B cell (primary cell): ENCODE results near the gene ULK1. TPM values are rescaled to one million over a fixed set of nuclear protein-coding genes. Genes with fewer than 3 reads are reported as not detected.

Source experiments
- ATAC-seq: fragments of 200-7000 bp; cut with Tn5 transposase; one replicate; pipeline ENCODE4 v1.10.0; 2021; ENCODE audit warnings: low read depth, mild to moderate bottlenecking, moderate number of reproducible peaks, moderate library complexity
- CTCF ChIA-PET: fragments of 350-600 bp; sonication (Branson Sonifier 250); formaldehyde crosslinking; loops from one replicate; lab custom pipeline; 2021; ENCODE audit warnings: antibody characterized with exemption, inconsistent platforms; lab: Charles Lee
- POLR2A ChIA-PET: fragments of 350-600 bp; sonication (Branson Sonifier 250); formaldehyde crosslinking; loops from one replicate; lab custom pipeline; 2021; ENCODE audit warnings: antibody characterized with exemption; lab: Charles Lee
- DNase-seq: peaks from one replicate; pipeline ENCODE4 v3.0.0; 2013
- H2AFZ ChIP-seq: 2 replicates; pipeline ENCODE4 v1.6.1; 2012; ENCODE audit warnings: mild to moderate bottlenecking, low read depth, low read length; ENCODE audit not compliant: insufficient read depth, poor library complexity, severe bottlenecking
- H3K27ac ChIP-seq, 2 donors: 1 replicate in 1 of 2; 2 replicates in 1 of 2; pipeline ENCODE4 v1.5.1; 2012 to 2013; ENCODE audit warnings: low read length in 2 of 2, mild to moderate bottlenecking in 2 of 2, moderate library complexity in 1 of 2
- H3K27me3 ChIP-seq, 4 experiments: fragments of 200-600 bp in 1 of 4; sonication (generic) in 1 of 4; replicated peaks in 1 of 4; 1 replicate in 2 of 4; 2 replicates in 2 of 4; pipeline versions ENCODE4 v1.6.1 to v1.7.0; 2013 to 2016; ENCODE audit warnings: low read length in 3 of 4, mild to moderate bottlenecking in 2 of 4, mixed read lengths in 1 of 4, moderate library complexity in 1 of 4; ENCODE audit not compliant: insufficient read depth in 4 of 4, control insufficient read depth in 3 of 4; ENCODE audit errors: control extremely low read depth in 1 of 4
- H3K36me3 ChIP-seq, 2 experiments: replicated peaks in 1 of 2; 1 replicate in 1 of 2; 2 replicates in 1 of 2; pipeline versions ENCODE4 v1.6.1 to v1.7.1; 2013; ENCODE audit warnings: low read length in 1 of 2; ENCODE audit not compliant: insufficient read depth in 2 of 2, control insufficient read depth in 1 of 2; ENCODE audit errors: control extremely low read depth in 1 of 2, extremely low read depth in 1 of 2
- H3K4me1 ChIP-seq, 2 donors: fragments of 200-600 bp in 1 of 2; sonication (generic) in 1 of 2; 1 replicate in 1 of 2; 2 replicates in 1 of 2; pipeline versions ENCODE4 v1.5.1 to v1.6.1; 2013 to 2017; ENCODE audit warnings: low read length in 2 of 2; ENCODE audit not compliant: control insufficient read depth in 2 of 2, insufficient read depth in 2 of 2
- H3K4me2 ChIP-seq: replicated peaks from 2 replicates; pipeline ENCODE3; 2012; ENCODE audit warnings: mild to moderate bottlenecking, low read depth, low read length; ENCODE audit not compliant: poor library complexity, severe bottlenecking
- H3K4me3 ChIP-seq, 5 experiments: fragments of 200-600 bp in 1 of 5; sonication (generic) in 1 of 5; 1 replicate in 3 of 5; 2 replicates in 2 of 5; pipeline versions ENCODE4 v1.5.1 to v1.7.0; 2011 to 2016; ENCODE audit warnings: low read length in 4 of 5, mild to moderate bottlenecking in 4 of 5, low read depth in 2 of 5, control low read depth in 1 of 5, moderate library complexity in 1 of 5; ENCODE audit not compliant: insufficient read depth in 1 of 5; ENCODE audit errors: control extremely low read depth in 1 of 5, extremely low read depth in 1 of 5
- H3K79me2 ChIP-seq: fragments of 200-600 bp; sonication (generic); one replicate; pipeline ENCODE4 v1.6.0; 2016; ENCODE audit warnings: low read length; ENCODE audit not compliant: control insufficient read depth, insufficient read depth
- H3K9ac ChIP-seq: fragments of 200-600 bp; sonication (generic); 2 replicates; pipeline ENCODE4 v1.6.1; 2017; ENCODE audit warnings: mild to moderate bottlenecking, low read length, moderate library complexity
- H3K9me3 ChIP-seq, 3 donors: one replicate each; pipeline versions ENCODE4 v1.6.1 to v1.7.1; 2013; ENCODE audit warnings: low read length in 2 of 3; ENCODE audit not compliant: control insufficient read depth in 2 of 3, insufficient read depth in 1 of 3; ENCODE audit errors: control extremely low read depth in 1 of 3
- H4K20me1 ChIP-seq: 2 replicates; pipeline ENCODE4 v1.6.0; 2012; ENCODE audit warnings: mild to moderate bottlenecking, low read length; ENCODE audit not compliant: insufficient read depth, control insufficient read depth, poor library complexity, severe bottlenecking
- H3K27ac Mint-ChIP-seq: one replicate; pipeline ENCODE4 v1.8.0; 2021; ENCODE audit warnings: mixed read lengths
- H3K27me3 Mint-ChIP-seq: one replicate; pipeline ENCODE4 v1.8.0; 2021; ENCODE audit warnings: mixed read lengths
- H3K4me1 Mint-ChIP-seq: one replicate; pipeline ENCODE4 v1.8.0; 2021; ENCODE audit warnings: mixed read lengths
- H3K4me3 Mint-ChIP-seq: one replicate; pipeline ENCODE4 v1.8.0; 2021; ENCODE audit warnings: mixed read lengths
- H3K9me3 Mint-ChIP-seq: one replicate; pipeline ENCODE4 v1.8.0; 2022; ENCODE audit warnings: mixed read lengths; ENCODE audit not compliant: insufficient read depth
- EZH2 ChIP-seq: IDR thresholded peaks from 2 replicates; pipeline ENCODE4 v1.6.1; 2012; ENCODE audit warnings: borderline replicate concordance, low read depth, mild to moderate bottlenecking, moderate library complexity, low read length; ENCODE audit not compliant: insufficient read depth, poor library complexity, severe bottlenecking
- WGBS: methylation state at CpG from one replicate; pipeline ENCODE4 v1.1.5; 2013; ENCODE audit warnings: missing lambda C conversion rate; ENCODE audit not compliant: insufficient coverage; 5-methylcytosine and 5-hydroxymethylcytosine counted together
- intact Hi-C: fragments of 100-400 bp; cut with micrococcal nuclease; formaldehyde crosslinking; loops from one replicate; pipeline ENCODE4 v1.10.0; 2022
- polyA plus RNA-seq: library from polyadenylated mRNA; depleted of rRNA; stranded (reverse); fragments of >200 nt; gene quantifications from 2 replicates; pipeline ENCODE4 v1.2.3, GENCODE V29; 2012
- total RNA-seq, 2 donors: library from RNA; stranded (reverse); fragments of 120-200 nt in 1 of 2; gene quantifications; 1 replicate in 1 of 2; 2 replicates in 1 of 2; pipeline versions ENCODE4 v1.2.3 to v1.2.4, GENCODE V29; 2013 to 2022
- TF ChIP-seq, protein P1 (sequence below): fragments of 200-600 bp; IDR thresholded peaks from one replicate; pipeline ENCODE4 v1.8.0; 2022; ENCODE audit warnings: antibody characterized with exemption, mild to moderate bottlenecking

Gene ULK1
- total and polyA plus RNA-seq, 2 donors (not counting 1 experiment from before 2014, with no cell fraction given) = 38.9 to 59.5 TPM

DNA sequence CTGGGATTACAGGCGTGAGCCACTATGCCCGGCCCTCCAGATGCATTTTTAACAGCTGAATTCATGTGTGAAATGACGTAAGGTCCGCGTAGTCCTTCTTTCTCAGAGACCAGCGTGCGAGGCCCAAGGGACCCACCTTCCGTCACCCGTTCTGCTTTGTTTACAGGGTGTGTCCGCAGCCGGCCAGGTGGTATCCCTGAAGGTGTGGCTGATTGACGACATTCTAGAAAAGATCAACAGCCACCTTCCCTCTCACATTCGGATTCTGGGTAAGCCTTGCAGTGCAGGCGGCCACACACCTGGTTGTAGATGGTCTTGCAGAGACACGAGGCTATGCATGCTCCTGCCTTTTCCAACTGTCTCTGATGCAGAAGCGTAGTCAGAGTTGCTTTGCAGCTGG lies 44.6 kb downstream of the ULK1 start:
- no peaks in the 10 kb centered on the region for H3K4me1 Mint-ChIP-seq
- no peak for ATAC-seq
- DNase-seq = no peak
- H3K4me3 Mint-ChIP-seq = no peak overlapping the region
- TF ChIP-seq EZH2 = no peak
- TF ChIP-seq, protein P1, sequence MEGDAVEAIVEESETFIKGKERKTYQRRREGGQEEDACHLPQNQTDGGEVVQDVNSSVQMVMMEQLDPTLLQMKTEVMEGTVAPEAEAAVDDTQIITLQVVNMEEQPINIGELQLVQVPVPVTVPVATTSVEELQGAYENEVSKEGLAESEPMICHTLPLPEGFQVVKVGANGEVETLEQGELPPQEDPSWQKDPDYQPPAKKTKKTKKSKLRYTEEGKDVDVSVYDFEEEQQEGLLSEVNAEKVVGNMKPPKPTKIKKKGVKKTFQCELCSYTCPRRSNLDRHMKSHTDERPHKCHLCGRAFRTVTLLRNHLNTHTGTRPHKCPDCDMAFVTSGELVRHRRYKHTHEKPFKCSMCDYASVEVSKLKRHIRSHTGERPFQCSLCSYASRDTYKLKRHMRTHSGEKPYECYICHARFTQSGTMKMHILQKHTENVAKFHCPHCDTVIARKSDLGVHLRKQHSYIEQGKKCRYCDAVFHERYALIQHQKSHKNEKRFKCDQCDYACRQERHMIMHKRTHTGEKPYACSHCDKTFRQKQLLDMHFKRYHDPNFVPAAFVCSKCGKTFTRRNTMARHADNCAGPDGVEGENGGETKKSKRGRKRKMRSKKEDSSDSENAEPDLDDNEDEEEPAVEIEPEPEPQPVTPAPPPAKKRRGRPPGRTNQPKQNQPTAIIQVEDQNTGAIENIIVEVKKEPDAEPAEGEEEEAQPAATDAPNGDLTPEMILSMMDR = no peak
- no peaks in the 10 kb centered on the region for H3K79me2 ChIP-seq
- H3K27me3 ChIP-seq = no peaks in the 10 kb centered on the region
- intact Hi-C loops = no loop called here
- ChIA-PET CTCF (no interaction called here), POLR2A (no interaction called here)
- no peaks in the 10 kb centered on the region for H3K9me3 Mint-ChIP-seq
- H3K9me3 ChIP-seq = peaks cover 0 to 5% (median 0%) of the 10 kb centered on the region in 3 donors
- no peak overlapping the region for H2AFZ ChIP-seq
- 97% methylated on average over 16 of the region's 16 CpGs for WGBS
- no peaks in the 10 kb centered on the region for H3K4me1 ChIP-seq
- no peak overlapping the region for H3K27ac ChIP-seq
- H4K20me1 ChIP-seq = peaks cover 4% of the 10 kb centered on the region
- H3K36me3 ChIP-seq = peaks cover 0 to 54% of the 10 kb centered on the region in 2 experiments
- H3K9ac ChIP-seq = no peak overlapping the region
- no peaks in the 10 kb centered on the region for H3K27me3 Mint-ChIP-seq
- H3K27ac Mint-ChIP-seq = no peak overlapping the region
- no peak overlapping the region for H3K4me3 ChIP-seq
- H3K4me2 ChIP-seq = no peak overlapping the region

DNA sequence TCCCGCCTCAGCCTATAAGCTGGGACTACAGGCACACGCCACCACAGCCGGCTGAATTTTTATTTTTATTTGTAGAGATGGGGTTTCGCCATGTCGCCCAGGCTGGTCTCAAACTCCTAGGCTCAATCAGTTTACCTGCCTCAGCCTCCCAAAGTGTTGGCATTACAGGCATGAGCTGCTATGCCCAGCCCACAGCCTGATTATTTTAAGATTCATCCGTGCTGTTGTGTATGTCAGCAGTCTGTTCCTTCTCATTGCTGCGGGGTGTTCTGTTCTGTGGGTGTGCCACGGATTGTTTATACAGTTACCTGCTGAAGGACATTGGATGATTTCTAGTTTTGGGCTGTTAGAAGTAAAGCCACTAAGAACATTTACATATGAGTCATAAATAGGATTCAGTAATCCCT lies 45.7 kb downstream of the ULK1 start:
- Mint-ChIP-seq H3K4me3 (no peak overlapping the region), H3K4me1 (no peaks in the 10 kb centered on the region), H3K27ac (no peak overlapping the region), H3K27me3 (no peaks in the 10 kb centered on the region), H3K9me3 (no peaks in the 10 kb centered on the region)
- H2AFZ ChIP-seq = no peak overlapping the region
- H3K9ac ChIP-seq = no peak overlapping the region
- no peak for TF ChIP-seq EZH2
- TF ChIP-seq, protein P1 = no peak
- H3K4me1 ChIP-seq = no peaks in the 10 kb centered on the region
- 100% methylated on average over 2 of the region's 8 CpGs for WGBS
- no peak overlapping the region for H3K4me2 ChIP-seq
- H4K20me1 ChIP-seq = peaks cover 4% of the 10 kb centered on the region
- intact Hi-C loops = no loop called here
- ChIA-PET CTCF (no interaction called here), POLR2A (no interaction called here)
- H3K27ac ChIP-seq = no peak overlapping the region
- H3K36me3 ChIP-seq = peaks cover 0 to 52% of the 10 kb centered on the region in 2 experiments
- H3K9me3 ChIP-seq = peaks cover 0 to 11% (median 0%) of the 10 kb centered on the region in 3 donors
- no peaks in the 10 kb centered on the region for H3K27me3 ChIP-seq
- H3K79me2 ChIP-seq = peaks cover 2% of the 10 kb centered on the region
- no peak overlapping the region for H3K4me3 ChIP-seq
- DNase-seq (no peak), ATAC-seq (no peak)
